HepG2 (cell line): ENCODE results near the gene RNU6-8. TPM values are rescaled to one million over a fixed set of nuclear protein-coding genes. Genes with fewer than 3 reads are reported as not detected.

ENCODE experiments used
- ATF6 ChIP-seq: sonication (generic); formaldehyde crosslinking; conservative IDR thresholded peaks from 2 replicates; pipeline ENCODE4 v1.4.0; 2020; ENCODE audit warnings: missing genetic modification reagents
- BRCA1 ChIP-seq: sonication (generic); formaldehyde crosslinking; IDR thresholded peaks from 2 replicates; pipeline ENCODE4 v1.4.0; 2020; ENCODE audit warnings: missing genetic modification reagents
- HHEX ChIP-seq: IDR thresholded peaks from 2 replicates; pipeline ENCODE4 v1.6.1; 2016; ENCODE audit warnings: control low read depth
- HMG20B ChIP-seq: conservative IDR thresholded peaks from 2 replicates; pipeline ENCODE4 v1.6.1; 2016; ENCODE audit warnings: missing genetic modification reagents, missing compliant biosample characterization
- HNRNPK ChIP-seq: fragments of 200-400 bp; formaldehyde crosslinking; IDR thresholded peaks from 2 replicates; pipeline ENCODE4 v1.6.1; 2018; ENCODE audit warnings: low read length, low read depth, moderate library complexity, mild to moderate bottlenecking; ENCODE audit not compliant: poor library complexity, severe bottlenecking
- KLF15 ChIP-seq: sonication (generic); formaldehyde crosslinking; IDR thresholded peaks from 2 replicates; pipeline ENCODE4 v1.8.1; 2023; ENCODE audit warnings: borderline replicate concordance, mild to moderate bottlenecking, inconsistent platforms, missing genetic modification reagents, mixed read lengths
- KMT2A ChIP-seq: sonication (generic); formaldehyde crosslinking; IDR thresholded peaks from 2 replicates; pipeline ENCODE4 v1.4.0; 2020; ENCODE audit warnings: missing genetic modification reagents
- MTF2 ChIP-seq: sonication (generic); formaldehyde crosslinking; IDR thresholded peaks from 2 replicates; pipeline ENCODE4 v1.5.0; 2020; ENCODE audit warnings: missing genetic modification reagents, borderline replicate concordance
- NAIF1 ChIP-seq: sonication (generic); formaldehyde crosslinking; IDR thresholded peaks from 2 replicates; pipeline ENCODE4 v1.5.0; 2020; ENCODE audit warnings: mild to moderate bottlenecking, missing genetic modification reagents, borderline replicate concordance
- NBN ChIP-seq: fragments of 450-650 bp; conservative IDR thresholded peaks from 2 replicates; pipeline ENCODE4 v1.6.1; 2017
- NFATC3 ChIP-seq: sonication (generic); formaldehyde crosslinking; IDR thresholded peaks from 2 replicates; pipeline ENCODE4 v1.5.1; 2020; ENCODE audit warnings: mild to moderate bottlenecking, missing genetic modification reagents
- REXO4 ChIP-seq: sonication (generic); formaldehyde crosslinking; IDR thresholded peaks from 2 replicates; pipeline ENCODE4 v1.8.0; 2022; ENCODE audit warnings: missing genetic modification reagents, mild to moderate bottlenecking, borderline replicate concordance
- SP140L ChIP-seq: sonication (generic); formaldehyde crosslinking; IDR thresholded peaks from 2 replicates; pipeline ENCODE4 v1.4.0; 2020; ENCODE audit warnings: missing genetic modification reagents, borderline replicate concordance
- SYNCRIP ChIP-seq: fragments of 200-400 bp; formaldehyde crosslinking; IDR thresholded peaks from 2 replicates; pipeline ENCODE4 v1.6.1; 2018; ENCODE audit warnings: mild to moderate bottlenecking, low read depth, low read length; ENCODE audit not compliant: insufficient read depth
- THAP11 ChIP-seq: IDR thresholded peaks from 2 replicates; pipeline ENCODE4 v1.6.1; 2016; ENCODE audit warnings: missing biosample characterization, missing genetic modification reagents
- ZBTB1 ChIP-seq: sonication (generic); formaldehyde crosslinking; IDR thresholded peaks from 2 replicates; pipeline ENCODE4 v1.4.0; 2020; ENCODE audit warnings: missing genetic modification reagents, borderline replicate concordance
- ZBTB44 ChIP-seq: sonication (generic); formaldehyde crosslinking; IDR thresholded peaks from 2 replicates; pipeline ENCODE4 v1.4.0; 2020; ENCODE audit warnings: missing genetic modification reagents
- ZKSCAN5 ChIP-seq: sonication (generic); formaldehyde crosslinking; IDR thresholded peaks from 2 replicates; pipeline ENCODE4 v1.5.1; 2020; ENCODE audit warnings: mild to moderate bottlenecking, missing genetic modification reagents
- ZNF251 ChIP-seq: sonication (generic); formaldehyde crosslinking; IDR thresholded peaks from 2 replicates; pipeline ENCODE4 v1.9.0; 2021; ENCODE audit warnings: mild to moderate bottlenecking, missing genetic modification reagents
- ZNF275 ChIP-seq: sonication (generic); formaldehyde crosslinking; IDR thresholded peaks from 2 replicates; pipeline ENCODE4 v1.8.0; 2022; ENCODE audit warnings: missing genetic modification reagents, mild to moderate bottlenecking, inconsistent platforms, borderline replicate concordance
- ZNF292 ChIP-seq: sonication (generic); formaldehyde crosslinking; IDR thresholded peaks from 2 replicates; pipeline ENCODE4 v1.8.1; 2022; ENCODE audit warnings: mild to moderate bottlenecking, low read depth, missing genetic modification reagents, borderline replicate concordance
- ZNF430 ChIP-seq: sonication (generic); formaldehyde crosslinking; IDR thresholded peaks from 2 replicates; pipeline ENCODE4 v1.9.0; 2021; ENCODE audit warnings: mild to moderate bottlenecking, missing genetic modification reagents
- ZNF547 ChIP-seq: sonication (generic); formaldehyde crosslinking; IDR thresholded peaks from 2 replicates; pipeline ENCODE4 v1.5.1; 2020; ENCODE audit warnings: mild to moderate bottlenecking, missing genetic modification reagents
- ZNF720 ChIP-seq: sonication (generic); formaldehyde crosslinking; IDR thresholded peaks from 2 replicates; pipeline ENCODE4 v1.4.0; 2020; ENCODE audit warnings: missing genetic modification reagents
- ZNF839 ChIP-seq: sonication (generic); formaldehyde crosslinking; IDR thresholded peaks from 2 replicates; pipeline ENCODE4 v1.4.0; 2020; ENCODE audit warnings: missing genetic modification reagents, mild to moderate bottlenecking, borderline replicate concordance
- ZNF891 ChIP-seq: sonication (generic); formaldehyde crosslinking; IDR thresholded peaks from 2 replicates; pipeline ENCODE4 v1.5.0; 2020; ENCODE audit warnings: mild to moderate bottlenecking, missing genetic modification reagents
- ZSCAN30 ChIP-seq: sonication (generic); formaldehyde crosslinking; IDR thresholded peaks from 2 replicates; pipeline ENCODE4 v1.5.0; 2020; ENCODE audit warnings: mild to moderate bottlenecking, missing genetic modification reagents
- polyA plus RNA-seq, 8 experiments: library from polyadenylated mRNA; depleted of rRNA in 3 of 8; stranded (reverse) in 7 of 8; unstranded in 1 of 8; fragments of >200 nt; fragmentation: Illumina TruSeq in 4 of 8; extraction: Trizol in 4 of 8; gene quantifications; 2 replicates each; pipeline versions ENCODE4 v1.2.1 to v1.2.3, GENCODE V29; 2011 to 2016; ENCODE audit warnings: low read depth in 4 of 8, missing spikeins in 1 of 8, mixed read lengths in 1 of 8; ENCODE audit not compliant: insufficient read depth in 1 of 8
- total RNA-seq, 5 experiments: library from RNA; depleted of rRNA; stranded (reverse); fragments of >200 nt; fragmentation: Illumina TruSeq; extraction: Trizol; gene quantifications; 2 replicates each; pipeline ENCODE4 v1.2.3, GENCODE V29; 2016; ENCODE audit warnings: low read depth in 1 of 5

Gene RNU6-8
- total and polyA plus RNA-seq, 2 of the 13 experiments (the other 11 are each of a cell fraction or from before 2014, with no cell fraction given) = under 0.01 TPM; not detected in 1

GRCh38 chr14:32201193-32201815, 1.8 kb downstream of the RNU6-8 start (continued):
- TF ChIP-seq ZBTB44 (CRISPR knock-in tag) (no peak), ZNF839 (peak; percentile 99), ZKSCAN5 (CRISPR knock-in tag) (peak; percentile 80), SP140L (no peak; the same call in 1 of the 2 replicates), REXO4 (0 out of 2 replicates have a peak, but pooled peaks have one; percentile 83), THAP11 (CRISPR knock-in tag) (peak; percentile 75), KLF15 (CRISPR knock-in tag) (peak; percentile 92; the same call in 1 of the 2 replicates), ZNF292 (peak; percentile 78), ZNF547 (CRISPR knock-in tag) (peak; percentile 98), ZNF251 (peak; percentile 79; the same call in 1 of the 2 replicates), ZNF891 (CRISPR knock-in tag) (peak; percentile 96), ZBTB1 (CRISPR knock-in tag) (peak; percentile 81; the same call in 1 of the 2 replicates), NFATC3 (CRISPR knock-in tag) (peak; percentile 98), BRCA1 (CRISPR knock-in tag) (peak; percentile 67), HHEX (CRISPR knock-in tag) (0 out of 2 replicates have a peak, but pooled peaks have one; percentile 32), HMG20B (CRISPR knock-in tag) (peak; percentile 60; the same call in 1 of the 2 replicates), MTF2 (peak; percentile 7; the same call in 1 of the 2 replicates), NAIF1 (CRISPR knock-in tag) (0 out of 2 replicates have a peak, but pooled peaks have one; percentile 55), ZSCAN30 (no peak), NBN (no peak), ATF6 (CRISPR knock-in tag) (peak; percentile 92), SYNCRIP (no peak), KMT2A (CRISPR knock-in tag) (peak; percentile 86; the same call in 1 of the 2 replicates), ZNF430 (CRISPR knock-in tag) (peak; percentile 98), ZNF275 (CRISPR knock-in tag) (peak; percentile 91), HNRNPK (no peak), ZNF720 (no peak; the same call in 1 of the 2 replicates)
